CD4-positive, alpha-beta memory T cell (primary cell): ENCODE results near the gene NGF. TPM values are rescaled to one million over a fixed set of nuclear protein-coding genes. Genes with fewer than 3 reads are reported as not detected.

Experiments
- CTCF ChIA-PET: fragments of 350-600 bp; sonication (Branson Sonifier 250); formaldehyde crosslinking; loops from one replicate; lab custom pipeline; 2021; ENCODE audit warnings: inconsistent platforms; ENCODE audit not compliant: partially characterized antibody; lab: Charles Lee
- POLR2A ChIA-PET: fragments of 350-600 bp; sonication (Branson Sonifier 250); formaldehyde crosslinking; loops from one replicate; lab custom pipeline; 2021; ENCODE audit not compliant: partially characterized antibody; lab: Charles Lee
- DNase-seq, 5 donors: peaks; one replicate each; pipeline versions ENCODE4 v3.0.0 to v3.0.0-alpha.2; 2020 to 2022; ENCODE audit warnings: mixed read lengths in 1 of 5
- H3K27ac ChIP-seq: one replicate; pipeline ENCODE4 v1.7.0; 2013; ENCODE audit warnings: low read depth, low read length
- H3K27me3 ChIP-seq: 2 replicates; pipeline ENCODE4 v1.7.0; 2013; ENCODE audit warnings: mild to moderate bottlenecking, low read length, moderate library complexity; ENCODE audit not compliant: insufficient read depth
- H3K36me3 ChIP-seq: 2 replicates; pipeline ENCODE4 v1.7.0; 2013; ENCODE audit warnings: mild to moderate bottlenecking, low read length, moderate library complexity; ENCODE audit not compliant: insufficient read depth
- H3K4me1 ChIP-seq: 2 replicates; pipeline ENCODE4 v1.7.0; 2013; ENCODE audit warnings: mild to moderate bottlenecking, low read length, moderate library complexity; ENCODE audit not compliant: insufficient read depth
- H3K4me3 ChIP-seq, 2 donors: one replicate each; pipeline ENCODE4 v1.7.0; 2013; ENCODE audit warnings: low read length in 2 of 2, mild to moderate bottlenecking in 1 of 2
- H3K9me3 ChIP-seq, 2 donors: one replicate each; pipeline ENCODE4 v1.7.0; 2013; ENCODE audit warnings: low read length in 2 of 2, control low read depth in 1 of 2; ENCODE audit not compliant: control insufficient read depth in 1 of 2
- H3K27ac Mint-ChIP-seq, 7 donors: one replicate each; pipeline ENCODE4 v1.8.0; 2020 to 2021; ENCODE audit warnings: mixed read lengths in 7 of 7, mild to moderate bottlenecking in 6 of 7, inconsistent platforms in 3 of 7, moderate library complexity in 3 of 7
- H3K27me3 Mint-ChIP-seq, 2 donors: one replicate each; pipeline ENCODE4 v1.8.0; 2020 to 2021; ENCODE audit warnings: mixed read lengths in 2 of 2
- H3K36me3 Mint-ChIP-seq, 2 donors: one replicate each; pipeline ENCODE4 v1.8.0; 2020 to 2021; ENCODE audit warnings: mixed read lengths in 2 of 2, inconsistent platforms in 1 of 2, mild to moderate bottlenecking in 1 of 2
- H3K4me1 Mint-ChIP-seq, 4 donors: one replicate each; pipeline ENCODE4 v1.8.0; 2020 to 2021; ENCODE audit warnings: mixed read lengths in 4 of 4, mild to moderate bottlenecking in 1 of 4
- H3K4me3 Mint-ChIP-seq, 8 donors: one replicate each; pipeline ENCODE4 v1.8.0; 2020 to 2021; ENCODE audit warnings: mixed read lengths in 8 of 8, mild to moderate bottlenecking in 7 of 8, moderate library complexity in 6 of 8, inconsistent platforms in 3 of 8
- H3K9me3 Mint-ChIP-seq, 8 donors: one replicate each; pipeline ENCODE4 v1.8.0; 2020 to 2021; ENCODE audit warnings: mixed read lengths in 8 of 8, mild to moderate bottlenecking in 5 of 8, inconsistent platforms in 3 of 8, moderate library complexity in 1 of 8
- intact Hi-C: fragments of 100-400 bp; cut with micrococcal nuclease; formaldehyde crosslinking; loops from one replicate; pipeline ENCODE4 v1.15.1; 2023
- polyA plus RNA-seq, 2 donors: library from polyadenylated mRNA; unstranded; fragments of 300-500 nt; fragmentation: Illumina TruSeq; gene quantifications; one replicate each; pipeline ENCODE4 v1.2.3, GENCODE V29; 2021
- total RNA-seq, 2 experiments: library from RNA; stranded (reverse); gene quantifications; one replicate each; pipeline ENCODE4 v1.2.3, GENCODE V29; 2021

NGF gene
- total and polyA plus RNA-seq, 4 experiments from 2014 or later = not detected

DNA sequence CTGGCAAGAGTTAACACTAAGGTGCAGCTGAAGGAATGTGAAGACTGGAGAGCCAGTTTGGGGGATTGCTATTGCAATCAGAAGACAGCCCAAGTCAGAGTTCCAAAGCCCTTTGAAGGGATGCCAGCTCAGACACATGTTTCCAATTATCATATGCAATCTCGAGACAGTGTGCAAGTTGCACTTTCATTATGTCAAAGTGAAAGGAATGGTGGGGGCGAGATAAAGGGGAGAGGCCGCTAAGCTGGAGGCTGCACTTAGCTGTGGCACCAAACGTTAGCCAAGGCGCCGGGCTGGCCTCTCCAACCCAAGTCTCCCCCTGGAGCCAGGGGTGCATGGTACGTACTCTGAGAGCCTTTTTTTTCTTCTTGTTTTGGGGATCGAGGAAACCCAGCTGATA, 58.0 kb downstream of the NGF start:
- Histone ChIP-seq H3K36me3 (no peaks in the 10 kb centered on the region), H3K9me3 (no peaks in the 10 kb centered on the region), H3K4me1 (no peaks in the 10 kb centered on the region), H3K4me3 (no peak overlapping the region), H3K27ac (no peak overlapping the region), H3K27me3 (no peaks in the 10 kb centered on the region)
- Mint-ChIP-seq H3K4me1 (peaks cover 0 to 4% (median 1%) of the 10 kb centered on the region in 4 donors), H3K27ac (no peak overlapping the region), H3K9me3 (peaks cover 0 to 6% (median 0%) of the 10 kb centered on the region in 8 donors), H3K4me3 (no peak overlapping the region), H3K27me3 (peaks cover 4 to 12% of the 10 kb centered on the region in 2 donors), H3K36me3 (no peaks in the 10 kb centered on the region)
- DNase-seq = no peak
- ChIA-PET POLR2A (no interaction called here), CTCF (no interaction called here)
- intact Hi-C loops = no loop called here

DNA sequence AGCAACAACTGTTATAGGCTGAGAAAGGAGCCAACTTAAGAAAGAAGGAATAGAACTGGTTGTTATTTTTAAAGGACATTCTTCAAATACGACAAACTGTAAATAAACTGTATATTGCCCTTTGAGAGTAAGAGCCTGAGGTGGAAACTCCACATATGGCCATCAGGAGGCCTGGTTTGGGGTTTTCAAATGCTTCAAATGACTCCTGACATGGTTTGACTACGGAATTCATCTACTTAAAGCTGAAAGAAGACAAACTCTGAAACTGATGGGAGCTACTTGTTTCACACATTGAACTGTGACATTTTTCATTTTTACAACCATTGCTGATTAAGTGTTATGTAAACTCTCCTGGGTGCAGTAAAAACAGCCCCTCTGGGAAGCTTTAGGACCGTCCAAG, 59.8 kb downstream of the NGF start:
- ChIA-PET POLR2A (no interaction called here), CTCF (no interaction called here)
- no peaks in the 10 kb centered on the region for H3K36me3 Mint-ChIP-seq
- intact Hi-C loops = no loop called here
- Histone ChIP-seq H3K27ac (no peak overlapping the region), H3K4me3 (no peak overlapping the region), H3K4me1 (no peaks in the 10 kb centered on the region), H3K27me3 (no peaks in the 10 kb centered on the region), H3K9me3 (no peaks in the 10 kb centered on the region), H3K36me3 (no peaks in the 10 kb centered on the region)
- peaks cover 0 to 6% (median 0%) of the 10 kb centered on the region in 8 donors for H3K9me3 Mint-ChIP-seq
- peaks cover 0 to 4% (median 2%) of the 10 kb centered on the region in 4 donors for H3K4me1 Mint-ChIP-seq
- no peak for DNase-seq
- no peak overlapping the region for H3K27ac Mint-ChIP-seq
- H3K27me3 Mint-ChIP-seq = peaks cover 3 to 9% of the 10 kb centered on the region in 2 donors
- no peak overlapping the region for H3K4me3 Mint-ChIP-seq

DNA sequence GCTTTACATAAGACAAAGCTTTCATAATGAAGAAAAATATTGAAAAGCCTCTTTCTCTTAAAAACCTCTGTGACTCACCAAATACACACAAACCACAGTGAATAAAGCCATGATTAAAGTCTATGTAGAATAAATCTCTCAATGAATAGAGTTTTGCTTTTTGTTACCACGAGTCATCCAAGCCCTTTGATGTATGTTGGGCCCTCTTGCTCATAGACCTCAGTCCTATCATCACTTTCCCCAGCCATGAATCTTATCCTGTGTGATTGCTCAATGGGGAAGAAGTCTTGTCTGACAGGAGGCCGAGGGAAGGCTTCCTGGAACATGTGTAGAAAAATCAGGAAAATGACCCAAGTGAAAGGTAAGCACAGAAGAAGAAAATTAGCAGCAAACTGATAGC, 60.8 kb downstream of the NGF start:
- no peaks in the 10 kb centered on the region for H3K36me3 ChIP-seq
- H3K4me1 Mint-ChIP-seq = peaks cover 0 to 4% (median 2%) of the 10 kb centered on the region in 4 donors
- ChIA-PET POLR2A (no interaction called here), CTCF (no interaction called here)
- H3K36me3 Mint-ChIP-seq = no peaks in the 10 kb centered on the region
- no peak overlapping the region for H3K4me3 ChIP-seq
- peaks cover 0 to 6% (median 0%) of the 10 kb centered on the region in 8 donors for H3K9me3 Mint-ChIP-seq
- H3K27me3 Mint-ChIP-seq = peaks cover 4 to 8% of the 10 kb centered on the region in 2 donors
- intact Hi-C loops = no loop called here
- no peaks in the 10 kb centered on the region for H3K4me1 ChIP-seq
- no peak overlapping the region for H3K27ac Mint-ChIP-seq
- no peak for DNase-seq
- no peaks in the 10 kb centered on the region for H3K9me3 ChIP-seq
- no peaks in the 10 kb centered on the region for H3K27me3 ChIP-seq
- H3K27ac ChIP-seq = no peak overlapping the region
- H3K4me3 Mint-ChIP-seq = no peak overlapping the region

DNA sequence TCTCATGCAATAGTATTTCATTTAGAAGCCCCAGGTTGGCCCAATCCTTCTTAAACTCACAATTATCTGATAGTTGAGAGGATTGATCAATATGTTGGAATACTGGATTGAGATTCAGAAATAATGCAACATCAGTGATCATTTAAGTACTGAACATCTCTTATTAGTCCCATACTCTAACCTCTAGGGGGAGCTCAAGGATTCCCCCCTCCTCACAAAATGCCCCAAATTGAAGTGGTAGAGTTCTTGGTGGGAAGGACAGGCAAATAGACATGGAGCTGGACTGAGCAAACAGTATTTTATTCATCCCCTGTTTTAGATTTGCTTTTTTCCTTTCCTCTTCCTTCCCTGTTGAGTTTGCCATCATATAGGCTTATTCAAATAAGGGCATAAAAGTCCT, 62.8 kb downstream of the NGF start:
- POLR2A ChIA-PET = no interaction called here
- no peak overlapping the region for H3K27ac ChIP-seq
- no peaks in the 10 kb centered on the region for H3K9me3 ChIP-seq
- Mint-ChIP-seq H3K4me1 (peaks cover 0 to 1% (median 0%) of the 10 kb centered on the region in 4 donors), H3K36me3 (no peaks in the 10 kb centered on the region), H3K4me3 (no peak overlapping the region), H3K27me3 (peaks cover 1 to 8% of the 10 kb centered on the region in 2 donors), H3K9me3 (peaks cover 0 to 6% (median 0%) of the 10 kb centered on the region in 8 donors), H3K27ac (no peak overlapping the region)
- no peaks in the 10 kb centered on the region for H3K4me1 ChIP-seq
- CTCF ChIA-PET = no interaction called here
- no peaks in the 10 kb centered on the region for H3K36me3 ChIP-seq
- DNase-seq = no peak
- H3K27me3 ChIP-seq = no peaks in the 10 kb centered on the region
- H3K4me3 ChIP-seq = no peak overlapping the region
- intact Hi-C loops = no loop called here

DNA sequence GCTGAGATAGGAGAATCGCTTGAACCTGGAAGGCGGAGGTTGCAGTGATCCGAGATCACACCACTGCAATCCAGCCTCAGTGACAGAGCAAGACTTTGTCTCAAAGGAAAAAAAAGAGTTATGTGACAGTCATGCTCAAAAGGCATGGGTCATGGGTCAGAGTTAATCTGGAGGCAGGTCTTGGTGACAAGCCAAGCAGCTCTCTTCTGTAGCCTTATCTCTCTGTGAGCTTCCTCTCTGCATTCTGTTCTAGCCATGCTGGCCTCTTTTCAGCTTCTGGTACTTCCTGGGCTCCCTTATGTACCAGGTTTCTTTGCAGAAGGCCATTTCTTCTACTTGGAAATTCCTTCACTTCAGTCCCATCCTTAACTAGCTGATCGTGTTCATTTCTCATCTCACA, 63.6 kb downstream of the NGF start:
- H3K4me1 ChIP-seq = no peaks in the 10 kb centered on the region
- H3K27ac ChIP-seq = no peak overlapping the region
- no peaks in the 10 kb centered on the region for H3K9me3 ChIP-seq
- Mint-ChIP-seq H3K4me1 (peaks cover 0 to 1% (median 0%) of the 10 kb centered on the region in 4 donors), H3K27ac (no peak overlapping the region), H3K4me3 (no peak overlapping the region), H3K9me3 (peaks cover 0 to 6% (median 0%) of the 10 kb centered on the region in 8 donors), H3K27me3 (peaks cover 1 to 8% of the 10 kb centered on the region in 2 donors), H3K36me3 (no peaks in the 10 kb centered on the region)
- ChIA-PET CTCF (no interaction called here), POLR2A (no interaction called here)
- H3K4me3 ChIP-seq = no peak overlapping the region
- intact Hi-C loops = no loop called here
- no peak for DNase-seq
- H3K36me3 ChIP-seq = no peaks in the 10 kb centered on the region
- H3K27me3 ChIP-seq = no peaks in the 10 kb centered on the region

DNA sequence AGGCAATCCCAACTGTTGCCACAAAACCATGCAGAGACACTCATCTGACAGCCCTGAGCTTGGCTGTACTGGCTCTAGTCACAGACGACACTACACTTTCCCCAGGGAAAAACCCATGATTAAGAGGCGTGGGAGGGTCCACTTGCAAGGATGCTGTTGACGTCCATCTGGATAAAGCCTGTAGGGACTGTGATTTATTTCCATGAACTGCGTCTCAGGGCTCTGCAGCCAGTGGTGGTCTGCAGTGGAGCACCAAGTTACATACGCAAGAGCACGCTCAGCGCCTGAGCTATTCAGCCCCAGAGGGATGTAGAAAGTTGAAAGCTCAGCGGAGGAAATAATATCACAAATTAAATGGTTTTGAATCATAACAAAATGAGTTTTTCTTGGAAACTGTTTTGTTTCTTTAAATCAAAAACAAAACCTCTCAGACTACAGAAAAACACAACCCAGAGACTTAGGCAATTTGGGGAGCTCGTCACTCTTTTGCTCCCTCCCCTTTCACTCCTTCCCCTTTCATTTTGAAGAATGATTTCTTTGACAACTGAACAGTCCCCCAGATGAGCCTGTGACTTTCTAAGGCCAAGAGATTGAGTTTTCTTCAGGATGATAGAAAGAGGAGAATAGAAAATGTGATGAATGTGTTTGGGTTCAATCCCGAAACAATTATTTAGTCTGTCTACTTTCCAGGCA, 71.2 kb downstream of the NGF start:
- CTCF ChIA-PET = no interaction called here
- Mint-ChIP-seq H3K9me3 (no peaks in the 10 kb centered on the region), H3K36me3 (no peaks in the 10 kb centered on the region), H3K27ac (no peak overlapping the region), H3K4me1 (no peaks in the 10 kb centered on the region), H3K27me3 (peaks cover 4 to 10% of the 10 kb centered on the region in 2 donors), H3K4me3 (no peak overlapping the region)
- H3K4me1 ChIP-seq = no peaks in the 10 kb centered on the region
- H3K36me3 ChIP-seq = no peaks in the 10 kb centered on the region
- no peaks in the 10 kb centered on the region for H3K9me3 ChIP-seq
- H3K4me3 ChIP-seq = no peak overlapping the region
- no peak overlapping the region for H3K27ac ChIP-seq
- H3K27me3 ChIP-seq = no peaks in the 10 kb centered on the region
- DNase-seq = no peak
- intact Hi-C loops = no loop called here
- POLR2A ChIA-PET = no interaction called here

DNA sequence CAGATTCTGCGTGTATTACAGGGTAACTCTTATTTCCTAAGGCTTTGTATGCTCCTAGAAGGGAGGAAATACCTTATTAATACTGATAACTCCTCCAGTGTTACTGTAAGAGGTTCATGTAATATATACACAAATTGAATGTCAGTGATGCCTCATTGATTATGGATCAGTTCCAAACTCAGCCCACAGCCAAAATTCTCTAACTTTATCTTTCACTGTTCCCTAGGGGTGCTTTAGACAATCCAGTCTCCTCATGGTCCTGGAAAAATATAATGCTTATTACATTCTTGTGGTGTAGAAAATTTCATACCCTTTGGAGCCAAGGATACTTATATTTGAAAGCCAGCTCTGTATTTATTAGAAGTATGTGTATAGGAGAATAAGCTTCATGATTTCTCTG, 73.0 kb downstream of the NGF start:
- Mint-ChIP-seq H3K27me3 (peaks cover 9 to 10% of the 10 kb centered on the region in 2 donors), H3K4me1 (no peaks in the 10 kb centered on the region), H3K36me3 (no peaks in the 10 kb centered on the region), H3K27ac (no peak overlapping the region), H3K9me3 (no peaks in the 10 kb centered on the region), H3K4me3 (no peak overlapping the region)
- Histone ChIP-seq H3K27ac (no peak overlapping the region), H3K9me3 (no peaks in the 10 kb centered on the region), H3K4me1 (no peaks in the 10 kb centered on the region), H3K27me3 (no peaks in the 10 kb centered on the region), H3K4me3 (no peak overlapping the region), H3K36me3 (no peaks in the 10 kb centered on the region)
- POLR2A ChIA-PET = no interaction called here
- DNase-seq = no peak
- intact Hi-C loops = no loop called here
- CTCF ChIA-PET = no interaction called here
